DOHH2 (cell line): ENCODE data around the gene SIX2.

ENCODE experiments used
- H3F3A ChIP-seq: fragments of 200-600 bp; sonication (generic), shearing (Covaris generic); 2 replicates; pipeline ENCODE4 v1.6.0; 2016; ENCODE audit warnings: antibody characterized with exemption, mild to moderate bottlenecking; ENCODE audit not compliant: control insufficient read depth, insufficient read depth
- H3K27ac ChIP-seq: fragments of 200-600 bp; sonication (generic); 2 replicates; pipeline ENCODE4 v1.5.1; 2014; ENCODE audit warnings: low read depth, mild to moderate bottlenecking, low read length, moderate library complexity
- H3K27me3 ChIP-seq: fragments of 200-600 bp; sonication (generic); 2 replicates; pipeline ENCODE4 v1.6.1; 2014; ENCODE audit warnings: mild to moderate bottlenecking, low read length, mixed read lengths; ENCODE audit not compliant: control insufficient read depth
- H3K36me3 ChIP-seq: fragments of 200-600 bp; sonication (generic); 2 replicates; pipeline ENCODE4 v1.6.1; 2014; ENCODE audit warnings: mild to moderate bottlenecking, low read length, moderate library complexity, mixed read lengths; ENCODE audit not compliant: control insufficient read depth
- H3K4me1 ChIP-seq: fragments of 200-600 bp; sonication (generic); 2 replicates; pipeline ENCODE4 v1.6.1; 2014; ENCODE audit warnings: mild to moderate bottlenecking, low read length, mixed read lengths; ENCODE audit not compliant: control insufficient read depth
- H3K4me2 ChIP-seq: fragments of 200-600 bp; sonication (generic); 2 replicates; pipeline ENCODE4 v1.6.0; 2014; ENCODE audit warnings: mild to moderate bottlenecking, low read length, moderate library complexity
- H3K4me3 ChIP-seq: fragments of 200-600 bp; sonication (generic); 2 replicates; pipeline ENCODE4 v1.5.1; 2014; ENCODE audit warnings: mild to moderate bottlenecking, low read length, mixed read lengths
- H3K79me2 ChIP-seq: fragments of 200-600 bp; sonication (generic); 2 replicates; pipeline ENCODE4 v1.6.1; 2014; ENCODE audit warnings: mild to moderate bottlenecking, low read length, mixed read lengths; ENCODE audit not compliant: control insufficient read depth
- H3K9me2 ChIP-seq: fragments of 200-600 bp; sonication (generic); replicated peaks from 2 replicates; pipeline ENCODE4 v1.6.1; 2014; ENCODE audit warnings: mild to moderate bottlenecking, low read length, mixed read lengths; ENCODE audit not compliant: control insufficient read depth
- H3K9me3 ChIP-seq: fragments of 200-600 bp; sonication (generic); 2 replicates; pipeline ENCODE4 v1.6.1; 2014; ENCODE audit warnings: antibody characterized with exemption, low read length, mixed read lengths; ENCODE audit not compliant: control insufficient read depth, insufficient read depth
- H4K20me1 ChIP-seq: fragments of 200-600 bp; sonication (generic); 2 replicates; pipeline ENCODE4 v1.6.0; 2014; ENCODE audit warnings: low read depth, mild to moderate bottlenecking, antibody characterized with exemption, low read length, moderate library complexity; ENCODE audit not compliant: control insufficient read depth, insufficient read depth
- CTCF ChIP-seq: fragments of 200-600 bp; sonication (generic); IDR thresholded peaks from one replicate; pipeline ENCODE4 v1.5.1; 2014; ENCODE audit warnings: antibody characterized with exemption, mild to moderate bottlenecking, low read depth, low read length; ENCODE audit not compliant: poor library complexity, severe bottlenecking
- EZH2phosphoT487 ChIP-seq: fragments of 200-600 bp; sonication (generic); IDR thresholded peaks from 2 replicates; pipeline ENCODE4 v1.6.1; 2017; ENCODE audit warnings: borderline replicate concordance, mild to moderate bottlenecking, antibody characterized with exemption, low read length, moderate library complexity, mixed read lengths

SIX2 gene

GRCh38 chr2:45014016-45014702 is 4.9 kb upstream of the SIX2 start:
- no peak overlapping the region for H3K4me2 ChIP-seq
- H3K9me2 ChIP-seq = no peaks in the 10 kb centered on the region
- no peaks in the 10 kb centered on the region for H3K4me1 ChIP-seq
- no peaks in the 10 kb centered on the region for H4K20me1 ChIP-seq
- no peaks in the 10 kb centered on the region for H3K36me3 ChIP-seq
- TF ChIP-seq EZH2phosphoT487 (no peak), CTCF (no peak)
- H3K4me3 ChIP-seq = no peak overlapping the region
- no peaks in the 10 kb centered on the region for H3K79me2 ChIP-seq
- H3K9me3 ChIP-seq = no peaks in the 10 kb centered on the region; the same call in 1 of the 2 replicates
- H3K27ac ChIP-seq = no peak overlapping the region
- no peaks in the 10 kb centered on the region for H3F3A ChIP-seq
- H3K27me3 ChIP-seq = no peaks in the 10 kb centered on the region

GRCh38 chr2:45013229-45014015 is 4.2 kb upstream of the SIX2 start:
- H3K4me3 ChIP-seq = no peak overlapping the region
- TF ChIP-seq CTCF = no peak
- no peak for TF ChIP-seq EZH2phosphoT487
- no peaks in the 10 kb centered on the region for H3K9me2 ChIP-seq
- H3K27me3 ChIP-seq = no peaks in the 10 kb centered on the region
- no peaks in the 10 kb centered on the region for H3F3A ChIP-seq
- no peaks in the 10 kb centered on the region for H3K36me3 ChIP-seq
- H4K20me1 ChIP-seq = no peaks in the 10 kb centered on the region
- H3K4me2 ChIP-seq = no peak overlapping the region
- H3K9me3 ChIP-seq = no peaks in the 10 kb centered on the region; the same call in 1 of the 2 replicates
- no peaks in the 10 kb centered on the region for H3K79me2 ChIP-seq
- H3K27ac ChIP-seq = no peak overlapping the region
- H3K4me1 ChIP-seq = no peaks in the 10 kb centered on the region

- Histone ChIP-seq H3K4me1 (no peaks in the 10 kb centered on the region), H3K4me2 (no peak overlapping the region), H3K79me2 (no peaks in the 10 kb centered on the region), H3K9me3 (no peaks in the 10 kb centered on the region; the same call in 1 of the 2 replicates), H3F3A (no peaks in the 10 kb centered on the region), H4K20me1 (no peaks in the 10 kb centered on the region), H3K36me3 (no peaks in the 10 kb centered on the region), H3K9me2 (no peaks in the 10 kb centered on the region), H3K27me3 (no peaks in the 10 kb centered on the region), H3K27ac (no peak overlapping the region), H3K4me3 (no peak overlapping the region)
- no peak for TF ChIP-seq EZH2phosphoT487
- no peak for TF ChIP-seq CTCF
These were observed 3.5 kb upstream of the SIX2 start for GRCh38 chr2:45012733-45013132.
